Kidney (tissue), 14 donors: ENCODE data around the gene APOA1. TPM values are rescaled to one million over a fixed set of nuclear protein-coding genes. Genes with fewer than 3 reads are reported as not detected.

ENCODE experiments used
- DNase-seq, 5 donors: peaks; one replicate each; pipeline ENCODE4 v3.0.0-alpha.2; 2013 to 2020
- FAIRE-seq: peaks from 2 replicates; lab custom pipeline; 2012; peaks lifted over from hg19 to GRCh38; lab: Jason Lieb, UNC
- H3K27ac ChIP-seq, 2 donors: one replicate each; pipeline ENCODE4 v1.7.0; 2013; ENCODE audit warnings: low read depth in 2 of 2, low read length in 2 of 2, inconsistent platforms in 1 of 2
- H3K27me3 ChIP-seq: one replicate; pipeline ENCODE4 v1.7.1; 2013; ENCODE audit warnings: low read length, inconsistent platforms; ENCODE audit not compliant: control insufficient read depth, insufficient read depth
- H3K36me3 ChIP-seq, 3 donors: one replicate each; pipeline versions ENCODE4 v1.7.0 to v1.7.1; 2013; ENCODE audit warnings: low read length in 3 of 3, control low read depth in 1 of 3, inconsistent platforms in 1 of 3; ENCODE audit not compliant: insufficient read depth in 3 of 3, control insufficient read depth in 2 of 3
- H3K4me1 ChIP-seq, 3 donors: one replicate each; pipeline versions ENCODE4 v1.7.0 to v1.7.1; 2013; ENCODE audit warnings: low read length in 3 of 3, inconsistent platforms in 1 of 3, low read depth in 1 of 3; ENCODE audit not compliant: control insufficient read depth in 2 of 3, insufficient read depth in 2 of 3
- H3K4me3 ChIP-seq, 3 donors: one replicate each; pipeline versions ENCODE4 v1.7.0 to v1.8.1; 2013; ENCODE audit warnings: low read length in 3 of 3, control low read depth in 1 of 3, inconsistent platforms in 1 of 3
- H3K9ac ChIP-seq, 3 donors: one replicate each; pipeline versions ENCODE4 v1.7.0 to v1.7.1; 2013; ENCODE audit warnings: low read length in 3 of 3, control low read depth in 1 of 3, inconsistent platforms in 1 of 3
- H3K9me3 ChIP-seq, 3 donors: one replicate each; pipeline versions ENCODE4 v1.7.0 to v1.7.1; 2013; ENCODE audit warnings: low read length in 3 of 3, control low read depth in 1 of 3, inconsistent platforms in 1 of 3; ENCODE audit not compliant: control insufficient read depth in 2 of 3, insufficient read depth in 1 of 3
- intact Hi-C: fragments of 100-400 bp; cut with DNase I; formaldehyde crosslinking; loops from one replicate; pipeline ENCODE4 v1.11.1; 2022
- polyA plus RNA-seq: library from polyadenylated mRNA; stranded (reverse); fragments of 350-450 nt; fragmentation: Illumina TruSeq; extraction: RNeasy Lipid Tissue Mini Kit (QIAGEN cat#74804); gene quantifications from one replicate; pipeline ENCODE4 v1.2.3, GENCODE V29; 2014; ENCODE audit warnings: low read depth, low replicate concordance; ENCODE audit not compliant: insufficient read depth
- total RNA-seq: library from RNA; stranded (reverse); fragmentation: NEBNext Ultra II Directional; extraction: Animal tissue kit (Norgen Biotek cat#: 25700); gene quantifications from one replicate; pipeline ENCODE4 v1.2.1, GENCODE V29; 2021
- TF ChIP-seq, protein P1 (sequence below): IDR thresholded peaks from 3 replicates; pipeline ENCODE4 v1.5.1; 2012; ENCODE audit warnings: mild to moderate bottlenecking, moderate library complexity, borderline replicate concordance; ENCODE audit not compliant: insufficient read depth; ENCODE audit errors: extremely low read depth
- donor health status: control.
- donor health status: control.
- donor health status: control.
- donor health status: control.
- donor health status: control.
- donor health status: DM: yes; HTN: yes; CAD: no.
- donor health status: Normal renal cell carcinoma (clear cell type).

APOA1 gene
- total and polyA plus RNA-seq, 2 donors from 2014 or later: 2.0 TPM; not detected in 1

- TF ChIP-seq, protein P1, sequence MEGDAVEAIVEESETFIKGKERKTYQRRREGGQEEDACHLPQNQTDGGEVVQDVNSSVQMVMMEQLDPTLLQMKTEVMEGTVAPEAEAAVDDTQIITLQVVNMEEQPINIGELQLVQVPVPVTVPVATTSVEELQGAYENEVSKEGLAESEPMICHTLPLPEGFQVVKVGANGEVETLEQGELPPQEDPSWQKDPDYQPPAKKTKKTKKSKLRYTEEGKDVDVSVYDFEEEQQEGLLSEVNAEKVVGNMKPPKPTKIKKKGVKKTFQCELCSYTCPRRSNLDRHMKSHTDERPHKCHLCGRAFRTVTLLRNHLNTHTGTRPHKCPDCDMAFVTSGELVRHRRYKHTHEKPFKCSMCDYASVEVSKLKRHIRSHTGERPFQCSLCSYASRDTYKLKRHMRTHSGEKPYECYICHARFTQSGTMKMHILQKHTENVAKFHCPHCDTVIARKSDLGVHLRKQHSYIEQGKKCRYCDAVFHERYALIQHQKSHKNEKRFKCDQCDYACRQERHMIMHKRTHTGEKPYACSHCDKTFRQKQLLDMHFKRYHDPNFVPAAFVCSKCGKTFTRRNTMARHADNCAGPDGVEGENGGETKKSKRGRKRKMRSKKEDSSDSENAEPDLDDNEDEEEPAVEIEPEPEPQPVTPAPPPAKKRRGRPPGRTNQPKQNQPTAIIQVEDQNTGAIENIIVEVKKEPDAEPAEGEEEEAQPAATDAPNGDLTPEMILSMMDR: no peak
- no peak for FAIRE-seq
- Histone ChIP-seq H3K36me3 (no peaks in the 10 kb centered on the region), H3K4me3 (no peak overlapping the region), H3K27ac (no peak overlapping the region), H3K9ac (no peak overlapping the region), H3K27me3 (no peaks in the 10 kb centered on the region), H3K4me1 (no peaks in the 10 kb centered on the region), H3K9me3 (no peaks in the 10 kb centered on the region)
- DNase-seq: no peak
- intact Hi-C loops: no loop called here
Measured at GRCh38 chr11:116797816-116798215, 39.6 kb downstream of the APOA1 start.

- no peaks in the 10 kb centered on the region for H3K36me3 ChIP-seq
- H3K27ac ChIP-seq: no peak overlapping the region
- intact Hi-C loops: no loop called here
- no peaks in the 10 kb centered on the region for H3K9me3 ChIP-seq
- H3K4me3 ChIP-seq: no peak overlapping the region
- H3K27me3 ChIP-seq: no peaks in the 10 kb centered on the region
- TF ChIP-seq, protein P1: no peak
- H3K4me1 ChIP-seq: no peaks in the 10 kb centered on the region
- H3K9ac ChIP-seq: no peak overlapping the region
- DNase-seq (no peak), FAIRE-seq (no peak)
Measured at GRCh38 chr11:116796548-116796947, 40.9 kb downstream of the APOA1 start.

- Histone ChIP-seq H3K36me3 (no peaks in the 10 kb centered on the region), H3K4me3 (no peak overlapping the region), H3K9ac (no peak overlapping the region), H3K4me1 (peaks cover 0 to 5% (median 0%) of the 10 kb centered on the region in 3 donors), H3K27ac (no peak overlapping the region), H3K9me3 (no peaks in the 10 kb centered on the region), H3K27me3 (no peaks in the 10 kb centered on the region)
- intact Hi-C loops: no loop called here
- FAIRE-seq (no peak), DNase-seq (no peak)
- TF ChIP-seq, protein P1: no peak
Measured at GRCh38 chr11:116794851-116795250, 42.6 kb downstream of the APOA1 start.

DNA sequence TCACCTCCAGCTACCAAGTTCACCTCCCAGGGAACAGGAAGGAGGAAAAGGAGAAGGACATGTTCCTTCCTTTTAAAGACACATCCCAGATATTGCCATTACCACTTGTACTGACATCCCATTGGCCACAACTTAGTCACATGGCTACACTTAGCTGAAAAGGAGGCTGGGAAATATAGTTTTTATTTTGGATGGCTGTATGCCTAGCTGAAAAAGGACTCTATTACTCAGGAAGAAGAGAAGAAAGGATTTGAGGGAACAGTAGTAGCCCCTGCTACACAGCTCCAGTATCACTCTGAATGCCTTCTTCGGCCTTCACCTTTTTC is 43.7 kb downstream of the APOA1 start:
- FAIRE-seq: no peak
- no peak overlapping the region for H3K4me3 ChIP-seq
- H3K9ac ChIP-seq: no peak overlapping the region
- no peak for DNase-seq
- no peak overlapping the region for H3K27ac ChIP-seq
- intact Hi-C loops: no loop called here
- no peaks in the 10 kb centered on the region for H3K9me3 ChIP-seq
- H3K27me3 ChIP-seq: no peaks in the 10 kb centered on the region
- TF ChIP-seq, protein P1: no peak
- H3K36me3 ChIP-seq: no peaks in the 10 kb centered on the region
- peaks cover 0 to 5% (median 0%) of the 10 kb centered on the region in 3 donors for H3K4me1 ChIP-seq
